GM19397 (cell line): ENCODE data around the gene PDGFB.
"Not testable (repeated sequence)": the region's sequence is repeated elsewhere in the genome, so short reads cannot be mapped to it uniquely, and the experiment has no call there.

Source experiments
- ATAC-seq: cut with Tn5 transposase; IDR thresholded peaks from one replicate; pipeline ENCODE4 v1.9.1; 2021; ENCODE audit warnings: mild to moderate bottlenecking, moderate library complexity; ENCODE audit not compliant: unreplicated experiment

The PDGFB gene

GRCh38 chr22:39229075-39229474 is 15.7 kb downstream of the PDGFB start:
- no peak for ATAC-seq

- no peak for ATAC-seq
These were observed 17.1 kb downstream of the PDGFB start for GRCh38 chr22:39227542-39228272.

- no peak for ATAC-seq
These were observed 18.4 kb downstream of the PDGFB start for GRCh38 chr22:39226353-39226752.

GRCh38 chr22:39225591-39225990 is 19.2 kb downstream of the PDGFB start:
- ATAC-seq = no peak

- ATAC-seq = no peak
These were observed 20.2 kb downstream of the PDGFB start for GRCh38 chr22:39224550-39224949.

GRCh38 chr22:39223091-39223710 is 21.6 kb downstream of the PDGFB start:
- no peak for ATAC-seq

- ATAC-seq = no peak
These were observed 22.6 kb downstream of the PDGFB start for GRCh38 chr22:39221999-39222686.

- no peak for ATAC-seq
These were observed 23.6 kb downstream of the PDGFB start for GRCh38 chr22:39220890-39221850.

GRCh38 chr22:39220450-39220849 is 24.3 kb downstream of the PDGFB start:
- ATAC-seq = no peak

GRCh38 chr22:39219071-39220039 is 25.4 kb downstream of the PDGFB start:
- no peak for ATAC-seq

GRCh38 chr22:39218432-39218831 is 26.4 kb downstream of the PDGFB start:
- not testable (repeated sequence) for ATAC-seq

- no peak for ATAC-seq
These were observed 28.7 kb downstream of the PDGFB start for GRCh38 chr22:39216143-39216490.

- no peak for ATAC-seq
These were observed 29.2 kb downstream of the PDGFB start for GRCh38 chr22:39215426-39216142.

- no peak for ATAC-seq
These were observed 29.7 kb downstream of the PDGFB start for GRCh38 chr22:39215070-39215396.

GRCh38 chr22:39214383-39215069 is 30.3 kb downstream of the PDGFB start:
- no peak for ATAC-seq

GRCh38 chr22:39214006-39214382 is 30.8 kb downstream of the PDGFB start:
- ATAC-seq = no peak

- no peak for ATAC-seq
These were observed 31.9 kb downstream of the PDGFB start for GRCh38 chr22:39212721-39213376.

- ATAC-seq = no peak
These were observed 35.0 kb downstream of the PDGFB start for GRCh38 chr22:39209756-39210155.
